ENCODE measurements around the gene NWD2. TPM values are rescaled to one million over a fixed set of nuclear protein-coding genes. Genes with fewer than 3 reads are reported as not detected.

Gene NWD2
- total RNA-seq, 1 experiment from 2014 or later = not detected

- Histone ChIP-seq H3K9me3 (ENCODE audit: low read depth, low read length, poor library complexity, severe bottlenecking) (no peaks in the 10 kb centered on the region), H3K4me3 (ENCODE audit: low read depth, low read length, poor library complexity, severe bottlenecking) (no peak overlapping the region), H3K36me3 (ENCODE audit: insufficient read depth, low read length, poor library complexity, severe bottlenecking) (no peaks in the 10 kb centered on the region), H3K4me1 (ENCODE audit: insufficient read depth, low read length, poor library complexity, severe bottlenecking) (peaks cover 6% of the 10 kb centered on the region), H3K27me3 (replicated peaks; ENCODE audit: insufficient read depth, low read depth, low read length, poor library complexity) (peaks cover 4% of the 10 kb centered on the region), H3K27ac (ENCODE audit: low read depth, low read length, poor library complexity, severe bottlenecking) (no peak overlapping the region)
- DNase-seq (ENCODE audit: low spot score) = no peak
- TF ChIP-seq CTCF (conservative IDR thresholded peaks at IDR 0.05; ENCODE audit: low read depth, low read length) (no peak), EZH2 (IDR thresholded peaks at IDR 0.05; ENCODE audit: borderline replicate concordance, low read depth, low read length, poor library complexity, severe bottlenecking) (no peak)
- intact Hi-C loops (cut with micrococcal nuclease; ENCODE audit: unreplicated experiment) = loop anchor here (5.0 kb wide), 1 partner anchor 49 kb away; no protein-coding TSS in a partner anchor
- POLR2A ChIA-PET (ENCODE audit: low non-redundant PET) = no interaction called here
- BruUV-seq (replicated peaks) = no TSS peak
- CTCF ChIA-PET = no interaction called here
These were observed 123.4 kb downstream of the NWD2 start for GRCh38 chr4:37367901-37368300.

GRCh38 chr4:37370052-37370451 is 125.5 kb downstream of the NWD2 start:
- no peak for DNase-seq (ENCODE audit: low spot score)
- no peaks in the 10 kb centered on the region for H3K9me3 ChIP-seq (ENCODE audit: low read depth, low read length, poor library complexity, severe bottlenecking)
- no peak overlapping the region for H3K27ac ChIP-seq (ENCODE audit: low read depth, low read length, poor library complexity, severe bottlenecking)
- no peak overlapping the region for H3K4me3 ChIP-seq (ENCODE audit: low read depth, low read length, poor library complexity, severe bottlenecking)
- peaks cover 6% of the 10 kb centered on the region for H3K4me1 ChIP-seq (ENCODE audit: insufficient read depth, low read length, poor library complexity, severe bottlenecking)
- H3K36me3 ChIP-seq (ENCODE audit: insufficient read depth, low read length, poor library complexity, severe bottlenecking) = no peaks in the 10 kb centered on the region
- TF ChIP-seq CTCF (conservative IDR thresholded peaks at IDR 0.05; ENCODE audit: low read depth, low read length) (no peak), EZH2 (IDR thresholded peaks at IDR 0.05; ENCODE audit: borderline replicate concordance, low read depth, low read length, poor library complexity, severe bottlenecking) (no peak)
- intact Hi-C loops (cut with micrococcal nuclease; ENCODE audit: unreplicated experiment) = no loop called here
- ChIA-PET CTCF (no interaction called here), POLR2A (ENCODE audit: low non-redundant PET) (no interaction called here)
- peaks cover 7% of the 10 kb centered on the region for H3K27me3 ChIP-seq (replicated peaks; ENCODE audit: insufficient read depth, low read depth, low read length, poor library complexity)
- BruUV-seq (replicated peaks) = no TSS peak

GRCh38 chr4:37381040-37381668 is 136.6 kb downstream of the NWD2 start:
- Histone ChIP-seq H3K4me1 (ENCODE audit: insufficient read depth, low read length, poor library complexity, severe bottlenecking) (no peaks in the 10 kb centered on the region), H3K4me3 (ENCODE audit: low read depth, low read length, poor library complexity, severe bottlenecking) (no peak overlapping the region), H3K9me3 (ENCODE audit: low read depth, low read length, poor library complexity, severe bottlenecking) (no peaks in the 10 kb centered on the region), H3K27ac (ENCODE audit: low read depth, low read length, poor library complexity, severe bottlenecking) (no peak overlapping the region), H3K36me3 (ENCODE audit: insufficient read depth, low read length, poor library complexity, severe bottlenecking) (no peaks in the 10 kb centered on the region), H3K27me3 (replicated peaks; ENCODE audit: insufficient read depth, low read depth, low read length, poor library complexity) (peaks cover 43% of the 10 kb centered on the region)
- CTCF ChIA-PET = no interaction called here
- BruUV-seq (replicated peaks) = no TSS peak
- DNase-seq (ENCODE audit: low spot score) = no peak
- intact Hi-C loops (cut with micrococcal nuclease; ENCODE audit: unreplicated experiment) = loop anchor here (10.0 kb wide), 2 partner anchors 136 to 316 kb away; partner anchors contain the start of gene NWD2
- no peak for TF ChIP-seq EZH2 (IDR thresholded peaks at IDR 0.05; ENCODE audit: borderline replicate concordance, low read depth, low read length, poor library complexity, severe bottlenecking)
- no peak for TF ChIP-seq CTCF (conservative IDR thresholded peaks at IDR 0.05; ENCODE audit: low read depth, low read length)
- POLR2A ChIA-PET (ENCODE audit: low non-redundant PET) = no interaction called here
